Karpas-422 (cell line): ENCODE data around the gene NHS. TPM values are rescaled to one million over a fixed set of nuclear protein-coding genes. Genes with fewer than 3 reads are reported as not detected.

Source experiments
- DNase-seq: peaks from one replicate; pipeline ENCODE4 v3.0.0-alpha.2; 2015
- H2AFZ ChIP-seq: fragments of 200-600 bp; sonication (generic); 2 replicates; pipeline ENCODE4 v1.6.1; 2014; ENCODE audit warnings: antibody characterized with exemption, low read length, mixed read lengths
- H3K27ac ChIP-seq: fragments of 200-600 bp; sonication (generic); 2 replicates; pipeline ENCODE4 v1.5.1; 2014; ENCODE audit warnings: mild to moderate bottlenecking, low read length, moderate library complexity
- H3K27me3 ChIP-seq: fragments of 200-600 bp; sonication (generic); 2 replicates; pipeline ENCODE4 v1.6.1; 2014; ENCODE audit warnings: low read length, mixed read lengths
- H3K36me3 ChIP-seq: fragments of 200-600 bp; sonication (generic); 2 replicates; pipeline ENCODE4 v1.6.1; 2014; ENCODE audit warnings: low read length, mixed read lengths; ENCODE audit not compliant: insufficient read depth
- H3K4me1 ChIP-seq: fragments of 200-600 bp; sonication (generic); 2 replicates; pipeline ENCODE4 v1.6.1; 2014; ENCODE audit warnings: mild to moderate bottlenecking, low read length, mixed read lengths
- H3K4me2 ChIP-seq: fragments of 200-600 bp; sonication (generic); 2 replicates; pipeline ENCODE4 v1.6.1; 2014; ENCODE audit warnings: low read length, low read depth, mild to moderate bottlenecking; ENCODE audit not compliant: poor library complexity, severe bottlenecking
- H3K4me3 ChIP-seq: fragments of 200-600 bp; sonication (generic); 2 replicates; pipeline ENCODE4 v1.5.1; 2014; ENCODE audit warnings: mild to moderate bottlenecking, antibody characterized with exemption, low read length, mixed read lengths
- H3K79me2 ChIP-seq: fragments of 200-600 bp; sonication (generic); 2 replicates; pipeline ENCODE4 v1.6.1; 2014; ENCODE audit warnings: mild to moderate bottlenecking, low read length, mixed read lengths
- H3K9ac ChIP-seq: fragments of 200-600 bp; sonication (generic); 2 replicates; pipeline ENCODE4 v1.6.0; 2014; ENCODE audit warnings: low read length
- H3K9me2 ChIP-seq: fragments of 200-600 bp; sonication (generic), shearing (Covaris generic); replicated peaks from 2 replicates; pipeline ENCODE4 v1.6.0; 2014; ENCODE audit warnings: mild to moderate bottlenecking, low read length, moderate library complexity; ENCODE audit not compliant: insufficient read depth
- H3K9me3 ChIP-seq: fragments of 300-700, 200-600 bp; sonication (generic); 2 replicates; pipeline ENCODE4 v1.6.1; 2014; ENCODE audit warnings: low read length, mixed read lengths
- H4K20me1 ChIP-seq: fragments of 200-600 bp; sonication (generic); 2 replicates; pipeline ENCODE4 v1.6.1; 2014; ENCODE audit warnings: mild to moderate bottlenecking, antibody characterized with exemption, low read length, low read depth; ENCODE audit not compliant: insufficient read depth
- total RNA-seq: library from RNA; depleted of rRNA; stranded (reverse); fragments of >200 nt; shearing (Covaris generic); gene quantifications from 2 replicates; pipeline ENCODE4 v1.2.3, GENCODE V29; 2014; ENCODE audit warnings: low replicate concordance; rRNA removed

NHS gene
- total RNA-seq: 0.15 TPM in 1 of 2 replicates, not detected in the other

DNA sequence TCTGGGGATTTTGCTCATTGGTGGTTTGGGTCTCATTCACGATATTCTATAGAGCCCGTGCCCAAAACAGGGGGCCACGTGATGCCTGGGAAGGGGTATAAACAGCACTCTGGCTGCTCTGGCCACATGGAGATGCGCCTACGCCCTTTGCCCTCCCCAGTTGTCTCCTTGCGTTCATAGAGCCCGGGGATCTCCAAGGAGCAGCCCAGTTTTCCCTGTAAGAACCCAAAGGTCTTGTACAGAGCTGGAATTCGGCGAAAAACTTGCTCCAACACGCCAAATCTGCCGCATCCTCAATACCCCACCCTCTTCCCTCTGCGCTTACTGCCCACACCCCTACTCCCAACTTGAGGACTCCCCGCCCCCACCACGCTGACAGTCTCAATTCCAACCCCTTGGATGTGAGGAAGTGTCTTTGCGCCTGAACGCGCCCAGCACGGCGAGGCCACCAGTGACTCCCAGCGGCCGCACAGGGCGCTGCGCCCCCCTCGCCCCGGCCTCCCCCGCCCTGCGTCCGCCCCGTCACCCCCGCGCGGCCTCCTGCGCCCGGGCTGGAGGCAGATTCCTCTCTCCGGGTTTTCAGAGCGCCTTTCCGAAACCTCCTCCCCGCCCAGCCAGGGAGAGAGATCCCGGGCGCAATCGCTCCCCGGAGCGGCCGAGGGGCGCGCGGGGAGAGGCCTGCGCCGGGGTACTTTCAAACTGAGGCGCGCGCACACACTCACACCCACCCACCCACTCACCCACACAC, at the start of gene NHS:
Gene NHS, plus strand, starts transcription at position 582 of the 748 bp plus-strand sequence. CDS start 558 bp downstream, outside the sequence.
- no peak within 1 kb of the TSS for H3K27ac ChIP-seq
- H3K79me2 ChIP-seq: no peaks in the 10 kb centered on the region
- no peaks in the 10 kb centered on the region for H3K4me1 ChIP-seq
- no peaks in the 10 kb centered on the region for H3K27me3 ChIP-seq
- no peaks in the 10 kb centered on the region for H4K20me1 ChIP-seq
- H3K4me3 ChIP-seq: no peak within 1 kb of the TSS
- no peak within 1 kb of the TSS for H2AFZ ChIP-seq
- no peak within 1 kb of the TSS for H3K9ac ChIP-seq
- no peaks in the 10 kb centered on the region for H3K36me3 ChIP-seq
- H3K4me2 ChIP-seq: no peak within 1 kb of the TSS
- no peak for DNase-seq
- no peaks in the 10 kb centered on the region; the same call in 1 of the 2 replicates for H3K9me3 ChIP-seq
- no peaks in the 10 kb centered on the region for H3K9me2 ChIP-seq

DNA sequence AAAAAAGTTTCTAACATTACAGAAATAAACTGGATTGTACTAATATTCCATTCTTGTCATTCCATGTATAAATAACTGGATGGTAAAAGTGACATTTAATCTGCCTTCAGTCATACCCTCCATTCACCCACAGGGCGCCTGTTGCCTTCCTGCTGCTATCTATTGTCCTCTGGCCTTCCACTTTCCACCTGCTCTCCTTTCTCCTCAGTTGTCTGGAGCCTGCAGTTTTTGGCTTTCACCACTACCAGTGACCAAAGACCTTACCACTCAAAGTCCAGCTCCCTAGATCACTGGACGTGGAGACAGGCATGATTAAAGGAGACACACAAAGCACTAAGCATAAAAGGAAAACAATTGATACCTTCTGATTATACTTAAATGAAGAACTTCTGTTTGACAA, 46.2 kb upstream of the NHS start:
- Histone ChIP-seq H3K27ac (no peak overlapping the region), H3K9ac (no peak overlapping the region), H3K9me2 (no peaks in the 10 kb centered on the region), H3K9me3 (no peaks in the 10 kb centered on the region), H2AFZ (no peak overlapping the region), H3K79me2 (no peaks in the 10 kb centered on the region), H3K4me3 (no peak overlapping the region), H4K20me1 (no peaks in the 10 kb centered on the region), H3K27me3 (no peaks in the 10 kb centered on the region), H3K4me1 (no peaks in the 10 kb centered on the region), H3K4me2 (no peak overlapping the region), H3K36me3 (no peaks in the 10 kb centered on the region)
- no peak for DNase-seq

DNA sequence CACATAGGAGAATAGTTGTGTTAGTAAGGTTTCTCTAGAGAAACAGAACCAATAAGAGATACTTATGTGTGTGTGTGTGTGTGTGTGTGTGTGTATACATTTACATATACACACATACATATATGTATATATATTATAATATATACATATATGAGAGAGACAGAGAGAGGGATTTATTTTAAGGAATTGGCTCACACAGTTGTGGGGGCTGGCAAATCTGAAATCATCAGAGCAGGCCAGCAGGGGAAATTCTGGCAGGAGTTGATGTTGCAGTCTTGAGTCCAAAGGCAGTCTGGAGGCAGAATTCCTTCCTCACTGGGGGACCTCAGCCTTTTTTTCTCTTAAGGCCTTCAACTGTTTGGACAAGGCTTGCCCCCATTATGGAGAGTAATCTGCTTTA, 38.6 kb upstream of the NHS start:
- no peak for DNase-seq
- Histone ChIP-seq H2AFZ (no peak overlapping the region), H3K4me3 (no peak overlapping the region), H3K9me2 (no peaks in the 10 kb centered on the region), H3K27me3 (no peaks in the 10 kb centered on the region), H3K36me3 (no peaks in the 10 kb centered on the region), H3K4me1 (no peaks in the 10 kb centered on the region), H3K27ac (no peak overlapping the region), H3K9me3 (no peaks in the 10 kb centered on the region), H3K79me2 (no peaks in the 10 kb centered on the region), H4K20me1 (no peaks in the 10 kb centered on the region), H3K9ac (no peak overlapping the region), H3K4me2 (no peak overlapping the region)

DNA sequence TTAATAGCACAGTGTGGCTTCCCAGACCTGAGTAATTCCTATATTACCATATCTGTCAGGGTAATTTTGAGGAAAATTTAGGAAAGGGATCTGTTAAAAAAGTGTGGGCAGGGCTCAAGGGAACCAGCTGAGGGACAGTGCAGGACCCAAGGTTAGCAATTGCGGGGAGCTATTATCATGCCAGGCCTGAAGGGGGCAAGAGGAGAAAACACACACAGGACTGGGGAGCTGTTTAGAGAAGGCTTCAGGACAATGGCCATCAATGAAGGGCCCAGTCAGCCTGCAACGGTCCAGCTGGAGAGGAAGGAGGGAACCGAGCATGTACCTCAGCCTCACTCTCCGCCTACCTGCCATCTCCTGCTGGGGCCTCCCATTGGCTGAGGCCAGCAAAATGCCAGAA, 19.0 kb upstream of the NHS start:
- DNase-seq: no peak
- Histone ChIP-seq H3K9ac (no peak overlapping the region), H3K27ac (no peak overlapping the region), H3K9me3 (no peaks in the 10 kb centered on the region), H3K79me2 (no peaks in the 10 kb centered on the region), H3K27me3 (no peaks in the 10 kb centered on the region), H3K4me1 (no peaks in the 10 kb centered on the region), H4K20me1 (no peaks in the 10 kb centered on the region), H3K4me2 (no peak overlapping the region), H3K36me3 (no peaks in the 10 kb centered on the region), H2AFZ (no peak overlapping the region), H3K9me2 (no peaks in the 10 kb centered on the region), H3K4me3 (no peak overlapping the region)

DNA sequence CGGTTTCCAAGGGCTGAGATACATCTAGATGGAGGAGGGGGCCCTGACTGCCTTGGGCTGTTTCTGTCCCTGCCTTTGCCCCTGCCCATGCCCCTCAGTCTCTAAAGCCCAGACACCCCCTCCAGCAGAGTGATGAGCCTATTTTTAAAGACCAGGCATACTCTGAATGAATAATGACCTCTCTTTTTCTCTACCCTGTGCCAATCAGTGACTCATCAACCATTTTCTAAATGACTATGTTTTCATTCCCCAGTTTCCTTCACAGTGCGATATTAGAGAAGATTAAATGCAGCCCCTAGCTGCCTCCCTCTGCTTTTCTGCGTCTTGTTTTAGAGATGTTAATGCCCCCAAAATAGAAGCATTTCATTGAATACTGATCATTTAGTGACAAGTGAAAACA, 15.5 kb upstream of the NHS start:
- no peak overlapping the region for H3K4me2 ChIP-seq
- H3K27ac ChIP-seq: no peak overlapping the region
- H4K20me1 ChIP-seq: no peaks in the 10 kb centered on the region
- no peaks in the 10 kb centered on the region for H3K79me2 ChIP-seq
- H3K4me3 ChIP-seq: no peak overlapping the region
- no peaks in the 10 kb centered on the region for H3K9me2 ChIP-seq
- DNase-seq: no peak
- no peak overlapping the region for H3K9ac ChIP-seq
- H3K9me3 ChIP-seq: no peaks in the 10 kb centered on the region
- no peaks in the 10 kb centered on the region for H3K36me3 ChIP-seq
- H3K27me3 ChIP-seq: no peaks in the 10 kb centered on the region
- H3K4me1 ChIP-seq: no peaks in the 10 kb centered on the region
- H2AFZ ChIP-seq: no peak overlapping the region

DNA sequence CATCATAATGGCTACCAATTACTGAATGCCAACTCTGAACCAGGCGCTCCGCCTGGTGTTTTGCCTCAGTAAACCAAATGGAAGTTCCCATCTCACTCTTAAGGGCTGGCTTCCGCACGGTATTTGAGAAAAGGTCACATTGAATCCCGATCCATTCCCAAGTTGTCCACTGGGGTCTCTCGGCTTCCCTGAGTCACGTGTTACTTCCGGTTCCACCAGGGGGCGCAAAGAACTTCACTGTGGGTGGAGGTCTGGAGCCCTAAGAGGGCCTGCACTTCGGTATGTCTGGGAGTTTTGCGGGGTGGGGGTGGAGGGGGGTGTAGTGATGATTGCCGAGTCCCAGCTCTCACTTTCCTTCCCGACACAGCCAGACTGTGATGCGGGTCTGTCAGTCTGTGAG, 13.4 kb upstream of the NHS start:
- no peaks in the 10 kb centered on the region for H3K27me3 ChIP-seq
- no peak overlapping the region for H3K27ac ChIP-seq
- DNase-seq: peak; percentile 69
- H3K9me2 ChIP-seq: no peaks in the 10 kb centered on the region
- no peaks in the 10 kb centered on the region for H3K9me3 ChIP-seq
- H3K4me2 ChIP-seq: no peak overlapping the region
- no peak overlapping the region for H3K9ac ChIP-seq
- no peaks in the 10 kb centered on the region for H4K20me1 ChIP-seq
- H3K79me2 ChIP-seq: no peaks in the 10 kb centered on the region
- no peak overlapping the region for H3K4me3 ChIP-seq
- H3K4me1 ChIP-seq: no peaks in the 10 kb centered on the region
- no peak overlapping the region for H2AFZ ChIP-seq
- H3K36me3 ChIP-seq: no peaks in the 10 kb centered on the region

DNA sequence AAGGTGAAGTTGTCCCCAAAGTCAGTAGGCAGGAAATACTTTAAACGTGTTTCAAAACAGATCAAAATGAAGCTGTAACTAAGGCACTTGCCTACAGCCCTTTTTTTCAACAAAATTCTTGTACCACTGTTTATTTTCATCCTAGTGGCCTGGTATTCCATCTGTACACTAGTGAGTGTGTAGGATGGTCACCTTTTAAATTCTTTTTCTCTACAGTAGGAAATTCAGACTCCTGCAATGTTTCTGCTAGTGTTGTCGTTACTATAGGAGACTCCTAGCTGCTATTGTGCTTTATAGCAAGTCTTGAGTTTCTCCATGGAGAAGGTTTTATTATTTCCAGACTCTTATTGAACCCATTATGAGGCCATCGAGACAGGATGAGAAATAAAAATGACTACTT, 7.0 kb upstream of the NHS start:
- H3K4me1 ChIP-seq: no peaks in the 10 kb centered on the region

DNA sequence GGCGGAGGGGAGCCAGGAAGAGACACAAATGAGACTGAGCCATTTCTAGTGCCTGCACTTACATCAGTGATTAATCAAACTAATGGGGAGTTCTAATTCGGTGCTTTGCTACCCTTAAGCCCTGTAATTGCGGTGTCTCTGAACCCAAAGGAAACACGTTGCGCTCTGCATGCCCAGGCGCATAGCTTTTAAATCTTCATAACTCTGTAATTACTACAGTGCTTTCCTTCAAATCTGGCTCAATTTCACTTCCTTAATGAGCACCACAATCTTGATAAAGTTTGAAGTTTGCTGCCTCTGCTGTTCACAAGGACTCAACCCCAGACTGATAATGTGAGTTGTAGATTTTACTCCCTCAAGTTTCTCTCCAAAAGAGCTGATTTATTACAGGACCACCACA, 5.7 kb upstream of the NHS start:
- Histone ChIP-seq H4K20me1 (no peaks in the 10 kb centered on the region), H3K27me3 (no peaks in the 10 kb centered on the region), H2AFZ (no peak overlapping the region), H3K9ac (no peak overlapping the region), H3K4me3 (no peak overlapping the region), H3K9me2 (no peaks in the 10 kb centered on the region), H3K79me2 (no peaks in the 10 kb centered on the region), H3K4me2 (no peak overlapping the region), H3K27ac (no peak overlapping the region), H3K4me1 (no peaks in the 10 kb centered on the region), H3K9me3 (no peaks in the 10 kb centered on the region), H3K36me3 (no peaks in the 10 kb centered on the region)
- no peak for DNase-seq

More for the DNA sequence above, 7.0 kb upstream of the NHS start:
- Histone ChIP-seq H3K9me3 (no peaks in the 10 kb centered on the region), H2AFZ (no peak overlapping the region), H3K36me3 (no peaks in the 10 kb centered on the region), H3K9ac (no peak overlapping the region), H3K27ac (no peak overlapping the region), H3K4me3 (no peak overlapping the region), H4K20me1 (no peaks in the 10 kb centered on the region), H3K27me3 (no peaks in the 10 kb centered on the region), H3K4me2 (no peak overlapping the region), H3K9me2 (no peaks in the 10 kb centered on the region), H3K79me2 (no peaks in the 10 kb centered on the region)
- DNase-seq: no peak
